GM12892 (cell line): Measurements from ENCODE around the gene HSD17B8.

Experiments used
- POLR2A ChIP-seq: IDR thresholded peaks from 2 replicates; pipeline ENCODE4 v1.6.1; 2011; ENCODE audit warnings: low read depth, low read length, control low read depth
- TAF1 ChIP-seq: IDR thresholded peaks from 2 replicates; pipeline ENCODE4 v1.6.1; 2011; ENCODE audit warnings: low read depth, mild to moderate bottlenecking, control low read depth, low read length, borderline replicate concordance

- TF ChIP-seq TAF1 (no peak), POLR2A (no peak)
These were observed 47.5 kb upstream of the HSD17B8 start for GRCh38 chr6:33156964-33157363.
